ENCODE measurements around the gene RERE.

DNA sequence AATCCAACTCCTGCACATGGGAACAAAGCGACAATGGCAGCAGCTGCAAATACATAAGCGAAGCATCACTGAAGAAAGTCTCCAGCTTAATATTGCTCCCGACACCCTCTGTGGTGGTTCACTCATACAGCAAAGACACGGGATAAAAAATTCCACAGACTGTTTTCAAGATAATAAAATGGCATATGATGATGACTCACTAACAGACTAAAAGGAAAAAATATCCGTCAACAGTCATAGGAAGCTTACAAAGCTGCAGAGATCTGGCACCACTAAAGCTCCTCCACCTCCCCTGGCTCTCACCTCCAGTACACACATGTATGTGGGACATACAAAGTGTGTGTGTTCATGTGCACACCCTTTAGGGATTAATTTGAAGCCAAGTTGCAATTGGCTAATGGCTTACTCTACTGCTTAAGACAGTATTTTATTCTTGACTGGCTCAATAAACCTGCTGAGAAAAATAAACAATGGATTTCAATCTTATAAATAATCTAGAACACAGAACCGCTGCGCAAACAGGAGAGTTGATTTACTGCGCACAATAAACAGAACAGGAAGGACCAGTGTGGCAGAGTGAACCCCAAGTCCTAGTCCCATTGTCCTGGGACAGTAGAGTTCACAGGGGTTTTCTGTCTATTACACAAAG lies 405.1 kb downstream of the RERE start:
- TF ChIP-seq TAF1 (IDR thresholded peaks at IDR 0.05; ENCODE audit: borderline replicate concordance, low read depth, low read length): no peak
- TF ChIP-seq POLR2AphosphoS5 (IDR thresholded peaks at IDR 0.05; ENCODE audit: low read depth, low read length): no peak
